HG03159 (cell line): ENCODE measurements around the gene CABLES2.
A peak's percentile ranks its signal among the peaks of the same experiment; 100 is the strongest.

Source experiments
- ATAC-seq: cut with Tn5 transposase; IDR thresholded peaks from one replicate; pipeline ENCODE4 v1.9.1; 2021; ENCODE audit warnings: mild to moderate bottlenecking, moderate library complexity; ENCODE audit not compliant: unreplicated experiment

CABLES2 gene

GRCh38 chr20:62419759-62420158 lies 12.7 kb upstream of the CABLES2 start:
- no peak for ATAC-seq

DNA sequence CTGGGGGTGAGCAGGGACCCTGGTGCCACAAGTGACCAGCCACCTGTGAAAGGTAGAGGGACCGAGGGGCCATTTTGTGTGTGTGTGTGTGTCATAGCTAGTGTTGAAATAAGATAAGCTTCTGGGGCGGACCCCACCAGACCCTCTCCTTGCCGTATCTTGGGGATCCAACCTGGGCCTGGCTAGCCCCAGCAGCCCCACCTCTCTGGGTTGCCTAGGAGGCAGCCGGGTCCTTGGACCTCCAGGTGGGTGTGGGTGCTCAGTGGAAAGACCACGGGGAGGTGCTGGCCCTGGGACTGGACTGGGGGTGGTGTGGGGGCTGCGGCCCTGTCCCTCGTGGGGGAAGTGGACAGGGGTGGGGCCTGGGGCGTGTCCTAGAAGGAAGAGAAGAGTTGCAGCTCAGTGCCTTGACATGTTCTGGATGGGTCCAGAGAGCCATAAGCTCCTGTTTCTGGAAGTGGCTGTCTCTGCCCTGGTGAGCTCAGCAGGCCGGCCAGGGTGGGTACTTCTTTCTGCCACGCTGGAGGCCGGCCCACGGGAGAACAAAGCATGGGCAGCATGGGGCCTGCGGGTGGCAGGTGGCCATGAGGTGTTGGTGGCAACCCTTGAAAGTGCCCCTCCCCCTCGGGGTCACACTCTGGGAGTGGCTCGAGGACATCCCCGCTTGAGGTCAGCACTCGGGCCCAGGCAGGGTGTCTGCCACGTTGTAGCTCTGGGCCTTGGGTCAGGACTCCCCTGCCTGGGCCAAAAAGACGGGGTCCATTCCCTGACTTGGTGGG lies 11.8 kb upstream of the CABLES2 start:
- no peak for ATAC-seq

- ATAC-seq = no peak
Measured at GRCh38 chr20:62417981-62418708, 11.1 kb upstream of the CABLES2 start.

- no peak for ATAC-seq
Measured at GRCh38 chr20:62416651-62417637, 9.9 kb upstream of the CABLES2 start.

GRCh38 chr20:62415354-62416111 lies 8.4 kb upstream of the CABLES2 start:
- ATAC-seq = no peak

- no peak for ATAC-seq
Measured at GRCh38 chr20:62413896-62414481, 6.9 kb upstream of the CABLES2 start.

- no peak for ATAC-seq
Measured at GRCh38 chr20:62413025-62413570, 6.0 kb upstream of the CABLES2 start.

- ATAC-seq = no peak
Measured at GRCh38 chr20:62412194-62413024, 5.3 kb upstream of the CABLES2 start.

DNA sequence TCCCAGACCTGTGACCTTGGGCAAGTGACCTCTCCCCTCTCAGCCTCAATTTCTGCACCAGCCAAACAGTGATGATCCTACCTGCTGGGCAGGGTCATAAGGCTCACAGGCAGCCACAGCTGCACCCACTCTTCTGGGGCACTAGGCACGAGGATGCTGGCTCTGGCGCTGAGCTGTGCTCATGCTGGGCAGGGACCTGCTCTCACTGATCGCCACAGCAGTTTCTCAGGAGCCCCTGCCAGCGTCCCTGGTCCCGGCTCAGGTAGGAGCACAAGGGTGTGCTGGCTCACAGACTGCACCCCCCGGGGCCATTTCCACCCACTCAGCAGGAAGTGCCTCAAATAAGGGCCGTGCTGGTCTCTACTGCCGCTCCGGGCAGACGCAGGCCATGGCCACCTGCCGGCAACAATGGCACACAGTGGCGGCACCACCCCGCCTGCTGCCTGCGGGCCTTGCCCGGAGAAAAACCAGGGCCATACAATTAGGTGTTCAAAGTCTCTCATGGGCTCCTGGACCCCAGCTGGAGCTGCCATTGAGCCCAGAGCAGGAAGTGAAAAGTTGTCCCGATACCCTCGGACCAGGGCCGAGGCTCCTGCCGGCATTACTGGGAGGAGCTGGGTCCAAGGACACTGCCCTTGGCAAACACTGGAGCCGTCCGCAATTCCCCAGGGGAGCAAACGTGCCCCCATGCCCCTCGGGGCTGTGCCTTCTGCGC lies 4.6 kb upstream of the CABLES2 start:
- ATAC-seq = no peak

- no peak for ATAC-seq
Measured at GRCh38 chr20:62410746-62411478, 3.8 kb upstream of the CABLES2 start.

DNA sequence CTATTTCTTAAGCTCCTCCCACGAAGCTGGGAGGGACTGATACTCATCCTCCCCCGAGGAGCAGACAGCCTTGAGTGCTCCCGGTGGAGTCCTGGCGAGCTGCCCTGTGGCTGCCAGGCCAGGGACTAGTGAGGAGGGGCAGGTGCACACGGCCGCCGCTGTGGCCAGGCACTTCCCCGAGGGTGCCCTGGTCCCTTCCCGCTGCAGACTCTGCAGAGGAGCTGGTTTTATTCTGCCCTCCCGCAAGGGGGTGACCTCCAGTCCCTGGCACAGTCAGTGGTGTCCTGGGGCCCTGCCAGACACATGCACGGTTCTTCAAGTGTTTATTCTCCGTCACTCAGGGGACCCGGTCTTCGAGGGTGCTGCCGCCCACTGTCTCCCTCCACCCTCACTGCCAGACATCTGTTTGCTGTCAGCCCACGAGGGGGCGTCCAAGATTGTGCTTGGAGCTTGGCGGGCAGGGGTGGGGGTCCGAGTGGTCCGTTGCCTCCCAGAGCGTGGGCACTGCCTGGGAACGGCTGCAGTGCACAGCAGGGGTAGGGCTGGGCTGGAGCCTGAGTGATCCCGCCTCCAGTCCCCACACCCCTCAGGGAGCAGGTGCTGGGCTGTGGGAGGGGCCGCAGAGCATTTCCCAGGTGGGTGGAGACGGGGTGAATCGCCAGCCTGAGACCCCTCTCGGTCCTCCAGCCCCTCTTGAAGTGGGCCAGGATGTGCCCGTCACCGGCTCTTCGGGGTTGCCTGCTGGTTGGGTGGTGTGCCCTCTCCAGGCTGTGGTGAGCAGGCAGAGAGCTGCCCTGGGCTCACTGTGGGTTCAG lies 3.1 kb upstream of the CABLES2 start:
- ATAC-seq = no peak

DNA sequence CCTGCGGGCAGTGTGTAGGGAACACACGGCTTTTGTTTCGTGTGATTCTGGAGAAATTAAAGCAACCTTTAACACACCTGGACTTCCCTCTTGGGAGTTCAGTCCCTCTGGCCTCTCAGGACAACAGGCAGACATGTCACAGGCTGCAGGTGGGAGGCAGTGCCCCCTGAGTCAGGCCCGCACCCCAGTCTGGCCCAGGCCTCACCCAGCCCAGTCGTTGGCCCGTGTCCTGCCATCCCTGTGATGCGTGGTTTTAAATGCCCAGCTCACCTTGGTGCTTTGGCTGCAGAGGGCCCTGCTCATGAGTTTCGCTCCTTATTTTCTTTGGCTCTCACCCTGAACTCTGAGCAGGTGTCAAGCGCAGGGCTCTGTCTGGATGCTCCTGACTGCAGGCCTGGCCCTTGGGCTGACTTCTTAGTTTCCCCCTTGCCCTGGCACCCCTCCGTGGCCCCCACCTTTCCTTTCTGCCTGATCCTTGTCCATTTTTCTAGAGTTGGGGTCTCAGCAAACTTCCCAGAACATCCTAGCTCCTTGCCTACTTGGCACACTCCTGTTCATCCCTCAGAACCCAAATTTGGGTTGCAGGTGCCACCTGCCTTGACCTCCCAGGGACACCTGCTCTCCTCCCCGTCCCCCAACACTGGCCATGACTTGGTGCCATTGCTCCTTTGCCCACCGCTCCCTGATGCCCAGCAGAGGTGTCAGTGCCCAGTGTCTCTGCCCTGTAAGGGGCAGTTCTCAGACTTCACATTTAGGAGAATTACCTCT lies 2.2 kb upstream of the CABLES2 start:
- no peak for ATAC-seq

DNA sequence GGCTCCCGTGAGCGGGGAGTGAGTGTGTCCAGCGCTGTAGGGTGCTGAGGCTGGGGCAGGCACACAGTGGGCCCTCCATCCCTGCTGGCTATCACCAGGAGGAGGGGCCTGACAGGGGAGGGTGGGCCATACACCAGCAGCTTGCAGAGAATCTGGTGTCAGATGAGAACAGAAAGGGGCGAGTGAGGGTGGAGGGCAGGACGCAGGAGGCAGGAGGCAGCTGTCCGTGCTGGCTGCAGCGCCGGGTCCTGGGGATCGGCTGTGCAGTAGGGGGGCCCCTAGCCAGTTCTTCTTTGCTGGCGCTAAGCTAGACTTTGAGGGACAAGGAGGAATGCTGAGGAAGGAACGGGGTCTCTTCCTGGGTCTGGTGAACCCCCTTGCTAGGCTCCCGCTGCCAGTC lies 1.6 kb upstream of the CABLES2 start:
- ATAC-seq = no peak

DNA sequence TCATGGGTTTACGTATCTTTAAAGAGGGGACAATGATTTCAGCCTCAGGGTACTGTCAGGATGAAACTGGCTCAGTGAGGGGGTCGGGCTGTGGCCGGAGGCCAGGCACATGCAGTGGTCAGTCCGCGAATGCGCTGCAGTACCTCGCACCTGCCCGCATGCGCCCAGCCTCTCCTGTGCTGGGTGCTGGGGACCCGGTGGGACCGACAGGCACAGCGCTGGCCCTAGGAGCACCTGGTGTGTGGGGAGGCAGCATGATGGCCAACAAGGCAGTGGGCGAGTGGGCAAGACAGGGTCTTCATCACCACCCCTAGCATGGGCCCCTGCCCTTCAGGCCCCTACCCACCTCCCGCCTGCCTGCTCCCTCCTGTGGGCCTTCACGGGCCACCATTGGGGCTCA lies 970 bp upstream of the CABLES2 start:
- no peak for ATAC-seq

DNA sequence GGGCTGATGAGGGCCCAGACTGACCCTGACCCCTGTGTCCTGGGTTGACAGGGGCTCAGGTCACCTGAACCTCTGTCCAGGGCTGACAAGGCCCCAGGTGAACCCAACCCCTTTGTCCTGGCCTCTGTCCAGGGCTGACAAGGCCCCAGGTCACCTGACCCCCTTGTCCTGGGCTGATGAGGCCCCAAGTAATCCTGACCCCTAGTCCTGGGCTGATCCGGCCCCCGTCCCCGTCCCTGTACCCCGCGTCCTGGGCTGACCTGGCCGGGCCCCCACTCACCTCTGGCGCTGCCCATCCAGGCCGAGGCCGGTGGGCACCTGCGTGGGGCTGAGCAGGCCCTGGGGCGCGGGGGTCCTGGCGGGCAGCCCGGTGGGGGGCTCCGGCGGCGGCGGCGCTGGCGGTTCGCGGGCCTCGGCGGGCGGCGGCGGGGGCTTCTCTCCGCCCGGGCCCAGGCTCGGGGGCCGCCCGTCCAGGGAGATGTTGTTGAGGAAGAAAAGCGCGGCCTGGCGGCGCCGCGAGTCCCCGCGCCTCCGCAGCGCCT lies 379 bp downstream of the CABLES2 start:
- ATAC-seq = peak; percentile 4
